GM21529 (cell line): ENCODE data around the gene PEX11B.
"Not testable (repeated sequence)": the region's sequence is repeated elsewhere in the genome, so short reads cannot be mapped to it uniquely, and the experiment has no call there.

Experiments used
- ATAC-seq: cut with Tn5 transposase; IDR thresholded peaks from one replicate; pipeline ENCODE4 v1.9.1; 2021; ENCODE audit not compliant: unreplicated experiment

Gene PEX11B

GRCh38 chr1:145952903-145953302, 34.4 kb upstream of the PEX11B start:
- no peak for ATAC-seq

GRCh38 chr1:145951526-145951925, 33.0 kb upstream of the PEX11B start:
- ATAC-seq = no peak

- no peak for ATAC-seq
Observed at GRCh38 chr1:145949219-145949618, 30.7 kb upstream of the PEX11B start.

- ATAC-seq = no peak
Observed at GRCh38 chr1:145947551-145947950, 29.0 kb upstream of the PEX11B start.

GRCh38 chr1:145946477-145946986, 28.0 kb upstream of the PEX11B start:
- ATAC-seq = no peak

- ATAC-seq = no peak
Observed at GRCh38 chr1:145944532-145944931, 26.0 kb upstream of the PEX11B start.

- no peak for ATAC-seq
Observed at GRCh38 chr1:145942871-145943270, 24.4 kb upstream of the PEX11B start.

GRCh38 chr1:145942405-145942804, 23.9 kb upstream of the PEX11B start:
- ATAC-seq = no peak

- ATAC-seq = no peak
Observed at GRCh38 chr1:145937436-145937835, 18.9 kb upstream of the PEX11B start.

- no peak for ATAC-seq
Observed at GRCh38 chr1:145936247-145936646, 17.7 kb upstream of the PEX11B start.

- no peak for ATAC-seq
Observed at GRCh38 chr1:145935708-145936107, 17.2 kb upstream of the PEX11B start.

- ATAC-seq = not testable (repeated sequence)
Observed at GRCh38 chr1:145932522-145933009, 14.0 kb upstream of the PEX11B start.

- ATAC-seq = no peak
Observed at GRCh38 chr1:145927916-145928643, 9.6 kb upstream of the PEX11B start.

- ATAC-seq = peak; percentile 92
Observed at GRCh38 chr1:145927063-145927886, 8.8 kb upstream of the PEX11B start, which contains the start of gene RBM8A. Gene RBM8A, minus strand, starts transcription at chr1:145927484. Its CDS starts 58 bp downstream, at chr1:145927426.

GRCh38 chr1:145926686-145927062, 8.2 kb upstream of the PEX11B start:
- peak; percentile 4 for ATAC-seq

- no peak for ATAC-seq
Observed at GRCh38 chr1:145922266-145922665, 3.7 kb upstream of the PEX11B start.

- ATAC-seq = not testable (repeated sequence)
Observed at GRCh38 chr1:145920297-145920696, 1.8 kb upstream of the PEX11B start.

GRCh38 chr1:145918992-145919939, 749 bp upstream of the PEX11B start:
- peak; percentile 81 for ATAC-seq

GRCh38 chr1:145917595-145917994, 922 bp downstream of the PEX11B start:
- no peak for ATAC-seq

- no peak for ATAC-seq
Observed at GRCh38 chr1:145916745-145917144, 1.8 kb downstream of the PEX11B start.
